K562 (cell line): ENCODE measurements around the gene MED29.

Source experiments
- ATF7 ChIP-seq: fragments of 450-650 bp; IDR thresholded peaks from 2 replicates; pipeline ENCODE4 v1.7.1; 2014; ENCODE audit warnings: mild to moderate bottlenecking, moderate library complexity
- GTF2F1 ChIP-seq: IDR thresholded peaks from 2 replicates; pipeline ENCODE4 v1.6.1; 2011; ENCODE audit warnings: low read depth, low read length, improper control_type of control experiment
- RBBP5 ChIP-seq: fragments of 200-600 bp; sonication (generic); IDR thresholded peaks from 2 replicates; pipeline ENCODE4 v1.6.1; 2012; ENCODE audit warnings: borderline replicate concordance, mild to moderate bottlenecking, low read length, control low read depth, inconsistent platforms; ENCODE audit not compliant: insufficient read depth, poor library complexity, severe bottlenecking
- SP1 ChIP-seq: sonication (generic); formaldehyde crosslinking; IDR thresholded peaks from 2 replicates; pipeline ENCODE4 v1.8.1; 2022; ENCODE audit warnings: mild to moderate bottlenecking, missing genetic modification reagents
- TARDBP ChIP-seq: fragments of 450-650 bp; IDR thresholded peaks from 2 replicates; pipeline ENCODE4 v1.6.1; 2016
- ZNF282 ChIP-seq: sonication (generic); formaldehyde crosslinking; IDR thresholded peaks from 2 replicates; pipeline ENCODE4 v1.8.1; 2023; ENCODE audit warnings: missing genetic modification reagents
- TF ChIP-seq, protein P1 (sequence below): fragments of 450-650 bp; formaldehyde crosslinking; IDR thresholded peaks from 2 replicates; pipeline ENCODE4 v1.4.0; 2020; ENCODE audit warnings: mild to moderate bottlenecking, moderate library complexity
- TF ChIP-seq, protein P2 (sequence below): fragments of 450-650 bp; IDR thresholded peaks from 2 replicates; pipeline ENCODE4 v1.6.1; 2017; ENCODE audit warnings: antibody characterized with exemption, mild to moderate bottlenecking
- TF ChIP-seq, protein P3 (sequence below), 2 experiments: fragments of 450-650 bp; formaldehyde crosslinking in 1 of 2; IDR thresholded peaks; 2 replicates each; pipeline versions ENCODE4 v1.4.0 to v1.6.1; 2014 to 2020; ENCODE audit warnings: mild to moderate bottlenecking in 2 of 2, borderline replicate concordance in 1 of 2, low read depth in 1 of 2
- TF ChIP-seq, protein P4 (sequence below): sonication (generic); formaldehyde crosslinking; IDR thresholded peaks from 2 replicates; pipeline ENCODE4 v1.9.0; 2022; ENCODE audit warnings: mild to moderate bottlenecking, missing genetic modification reagents

DNA sequence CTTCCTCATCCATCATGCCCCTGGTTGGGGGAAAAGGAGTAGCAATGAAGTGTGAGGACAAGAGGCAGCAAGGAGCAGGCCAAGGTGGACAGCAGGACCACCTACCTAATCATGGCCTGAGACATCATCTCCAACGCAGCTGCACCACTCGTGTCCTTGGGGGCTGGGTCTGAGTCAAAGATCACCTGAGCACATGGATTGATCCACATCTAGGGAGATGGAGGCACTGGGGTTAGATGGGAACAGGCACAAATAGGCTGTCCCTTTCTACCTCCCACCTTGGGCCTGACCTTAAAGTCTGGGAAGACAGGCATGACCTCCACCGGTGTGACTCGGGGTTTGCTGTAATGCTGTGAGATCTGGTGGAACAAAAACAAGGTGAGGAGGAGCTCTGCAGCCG is 2.5 kb upstream of the MED29 start:
- TF ChIP-seq, protein P1, sequence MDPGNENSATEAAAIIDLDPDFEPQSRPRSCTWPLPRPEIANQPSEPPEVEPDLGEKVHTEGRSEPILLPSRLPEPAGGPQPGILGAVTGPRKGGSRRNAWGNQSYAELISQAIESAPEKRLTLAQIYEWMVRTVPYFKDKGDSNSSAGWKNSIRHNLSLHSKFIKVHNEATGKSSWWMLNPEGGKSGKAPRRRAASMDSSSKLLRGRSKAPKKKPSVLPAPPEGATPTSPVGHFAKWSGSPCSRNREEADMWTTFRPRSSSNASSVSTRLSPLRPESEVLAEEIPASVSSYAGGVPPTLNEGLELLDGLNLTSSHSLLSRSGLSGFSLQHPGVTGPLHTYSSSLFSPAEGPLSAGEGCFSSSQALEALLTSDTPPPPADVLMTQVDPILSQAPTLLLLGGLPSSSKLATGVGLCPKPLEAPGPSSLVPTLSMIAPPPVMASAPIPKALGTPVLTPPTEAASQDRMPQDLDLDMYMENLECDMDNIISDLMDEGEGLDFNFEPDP (CRISPR knock-in tag), result no peak
- TF ChIP-seq, protein P2, sequence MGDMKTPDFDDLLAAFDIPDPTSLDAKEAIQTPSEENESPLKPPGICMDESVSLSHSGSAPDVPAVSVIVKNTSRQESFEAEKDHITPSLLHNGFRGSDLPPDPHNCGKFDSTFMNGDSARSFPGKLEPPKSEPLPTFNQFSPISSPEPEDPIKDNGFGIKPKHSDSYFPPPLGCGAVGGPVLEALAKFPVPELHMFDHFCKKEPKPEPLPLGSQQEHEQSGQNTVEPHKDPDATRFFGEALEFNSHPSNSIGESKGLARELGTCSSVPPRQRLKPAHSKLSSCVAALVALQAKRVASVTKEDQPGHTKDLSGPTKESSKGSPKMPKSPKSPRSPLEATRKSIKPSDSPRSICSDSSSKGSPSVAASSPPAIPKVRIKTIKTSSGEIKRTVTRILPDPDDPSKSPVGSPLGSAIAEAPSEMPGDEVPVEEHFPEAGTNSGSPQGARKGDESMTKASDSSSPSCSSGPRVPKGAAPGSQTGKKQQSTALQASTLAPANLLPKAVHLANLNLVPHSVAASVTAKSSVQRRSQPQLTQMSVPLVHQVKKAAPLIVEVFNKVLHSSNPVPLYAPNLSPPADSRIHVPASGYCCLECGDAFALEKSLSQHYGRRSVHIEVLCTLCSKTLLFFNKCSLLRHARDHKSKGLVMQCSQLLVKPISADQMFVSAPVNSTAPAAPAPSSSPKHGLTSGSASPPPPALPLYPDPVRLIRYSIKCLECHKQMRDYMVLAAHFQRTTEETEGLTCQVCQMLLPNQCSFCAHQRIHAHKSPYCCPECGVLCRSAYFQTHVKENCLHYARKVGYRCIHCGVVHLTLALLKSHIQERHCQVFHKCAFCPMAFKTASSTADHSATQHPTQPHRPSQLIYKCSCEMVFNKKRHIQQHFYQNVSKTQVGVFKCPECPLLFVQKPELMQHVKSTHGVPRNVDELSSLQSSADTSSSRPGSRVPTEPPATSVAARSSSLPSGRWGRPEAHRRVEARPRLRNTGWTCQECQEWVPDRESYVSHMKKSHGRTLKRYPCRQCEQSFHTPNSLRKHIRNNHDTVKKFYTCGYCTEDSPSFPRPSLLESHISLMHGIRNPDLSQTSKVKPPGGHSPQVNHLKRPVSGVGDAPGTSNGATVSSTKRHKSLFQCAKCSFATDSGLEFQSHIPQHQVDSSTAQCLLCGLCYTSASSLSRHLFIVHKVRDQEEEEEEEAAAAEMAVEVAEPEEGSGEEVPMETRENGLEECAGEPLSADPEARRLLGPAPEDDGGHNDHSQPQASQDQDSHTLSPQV, result no peak
- TF ChIP-seq ZNF282 (CRISPR knock-in tag), result no peak
- no peak for TF ChIP-seq ATF7
- TF ChIP-seq, protein P3, sequence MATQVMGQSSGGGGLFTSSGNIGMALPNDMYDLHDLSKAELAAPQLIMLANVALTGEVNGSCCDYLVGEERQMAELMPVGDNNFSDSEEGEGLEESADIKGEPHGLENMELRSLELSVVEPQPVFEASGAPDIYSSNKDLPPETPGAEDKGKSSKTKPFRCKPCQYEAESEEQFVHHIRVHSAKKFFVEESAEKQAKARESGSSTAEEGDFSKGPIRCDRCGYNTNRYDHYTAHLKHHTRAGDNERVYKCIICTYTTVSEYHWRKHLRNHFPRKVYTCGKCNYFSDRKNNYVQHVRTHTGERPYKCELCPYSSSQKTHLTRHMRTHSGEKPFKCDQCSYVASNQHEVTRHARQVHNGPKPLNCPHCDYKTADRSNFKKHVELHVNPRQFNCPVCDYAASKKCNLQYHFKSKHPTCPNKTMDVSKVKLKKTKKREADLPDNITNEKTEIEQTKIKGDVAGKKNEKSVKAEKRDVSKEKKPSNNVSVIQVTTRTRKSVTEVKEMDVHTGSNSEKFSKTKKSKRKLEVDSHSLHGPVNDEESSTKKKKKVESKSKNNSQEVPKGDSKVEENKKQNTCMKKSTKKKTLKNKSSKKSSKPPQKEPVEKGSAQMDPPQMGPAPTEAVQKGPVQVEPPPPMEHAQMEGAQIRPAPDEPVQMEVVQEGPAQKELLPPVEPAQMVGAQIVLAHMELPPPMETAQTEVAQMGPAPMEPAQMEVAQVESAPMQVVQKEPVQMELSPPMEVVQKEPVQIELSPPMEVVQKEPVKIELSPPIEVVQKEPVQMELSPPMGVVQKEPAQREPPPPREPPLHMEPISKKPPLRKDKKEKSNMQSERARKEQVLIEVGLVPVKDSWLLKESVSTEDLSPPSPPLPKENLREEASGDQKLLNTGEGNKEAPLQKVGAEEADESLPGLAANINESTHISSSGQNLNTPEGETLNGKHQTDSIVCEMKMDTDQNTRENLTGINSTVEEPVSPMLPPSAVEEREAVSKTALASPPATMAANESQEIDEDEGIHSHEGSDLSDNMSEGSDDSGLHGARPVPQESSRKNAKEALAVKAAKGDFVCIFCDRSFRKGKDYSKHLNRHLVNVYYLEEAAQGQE (IDR thresholded peaks at IDR 0.05; ENCODE audit: borderline replicate concordance), result no peak
- TF ChIP-seq, protein P3 (CRISPR knock-in tag; IDR thresholded peaks at IDR 0.05; ENCODE audit: low read depth), result no peak
- no peak for TF ChIP-seq GTF2F1
- TF ChIP-seq, protein P4, sequence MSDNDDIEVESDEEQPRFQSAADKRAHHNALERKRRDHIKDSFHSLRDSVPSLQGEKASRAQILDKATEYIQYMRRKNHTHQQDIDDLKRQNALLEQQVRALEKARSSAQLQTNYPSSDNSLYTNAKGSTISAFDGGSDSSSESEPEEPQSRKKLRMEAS, result no peak
- TF ChIP-seq RBBP5, result no peak
- TF ChIP-seq TARDBP, result no peak
- TF ChIP-seq SP1 (CRISPR knock-in tag), result no peak
